GM10847 (cell line): ENCODE results near the gene DCAF6.

Source experiments
- POLR2A ChIP-seq: IDR thresholded peaks from 2 replicates; pipeline ENCODE4 v1.6.1; 2011; ENCODE audit not compliant: insufficient read length; ENCODE audit errors: extremely low read depth

DCAF6 gene

DNA sequence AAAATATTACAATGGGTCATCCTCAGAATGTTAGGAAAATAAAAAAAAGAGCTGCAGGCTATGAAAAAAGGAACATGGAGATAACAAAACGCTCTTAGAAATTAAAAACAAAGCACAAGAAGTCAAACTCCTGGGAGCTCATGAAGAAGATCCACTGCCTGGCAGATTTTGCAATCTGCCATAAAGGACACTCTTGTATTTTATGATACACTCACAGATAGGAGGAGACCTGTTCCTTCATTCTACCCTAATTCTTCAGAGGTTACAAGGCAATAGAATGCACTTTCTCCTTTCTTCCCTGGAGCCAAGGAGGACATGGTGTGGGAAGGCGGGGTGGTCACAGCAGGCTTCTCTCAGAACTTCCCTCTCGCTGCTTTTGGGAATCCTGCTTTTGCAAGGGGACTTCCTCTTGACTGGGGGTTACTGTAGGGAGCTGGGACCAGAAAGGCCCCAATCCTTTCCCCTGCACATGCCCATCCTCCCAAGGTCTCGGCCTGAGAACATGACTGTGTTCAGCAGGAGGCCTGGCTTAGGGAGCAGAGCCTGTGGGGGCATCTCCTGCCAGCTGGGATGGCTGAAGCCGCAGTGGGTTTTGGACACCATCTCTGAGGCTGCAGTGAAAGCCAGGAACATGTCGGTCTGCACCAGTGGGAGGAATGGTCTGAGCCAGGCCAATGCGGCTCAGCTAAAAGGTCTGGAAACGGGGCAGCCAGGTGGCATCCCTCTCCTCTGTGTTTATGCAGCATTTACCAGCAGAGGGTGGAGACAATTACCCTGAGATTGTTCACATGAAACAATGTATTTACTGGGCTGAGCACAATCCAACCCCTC is 155.5 kb downstream of the DCAF6 start:
- TF ChIP-seq POLR2A, result no peak

DNA sequence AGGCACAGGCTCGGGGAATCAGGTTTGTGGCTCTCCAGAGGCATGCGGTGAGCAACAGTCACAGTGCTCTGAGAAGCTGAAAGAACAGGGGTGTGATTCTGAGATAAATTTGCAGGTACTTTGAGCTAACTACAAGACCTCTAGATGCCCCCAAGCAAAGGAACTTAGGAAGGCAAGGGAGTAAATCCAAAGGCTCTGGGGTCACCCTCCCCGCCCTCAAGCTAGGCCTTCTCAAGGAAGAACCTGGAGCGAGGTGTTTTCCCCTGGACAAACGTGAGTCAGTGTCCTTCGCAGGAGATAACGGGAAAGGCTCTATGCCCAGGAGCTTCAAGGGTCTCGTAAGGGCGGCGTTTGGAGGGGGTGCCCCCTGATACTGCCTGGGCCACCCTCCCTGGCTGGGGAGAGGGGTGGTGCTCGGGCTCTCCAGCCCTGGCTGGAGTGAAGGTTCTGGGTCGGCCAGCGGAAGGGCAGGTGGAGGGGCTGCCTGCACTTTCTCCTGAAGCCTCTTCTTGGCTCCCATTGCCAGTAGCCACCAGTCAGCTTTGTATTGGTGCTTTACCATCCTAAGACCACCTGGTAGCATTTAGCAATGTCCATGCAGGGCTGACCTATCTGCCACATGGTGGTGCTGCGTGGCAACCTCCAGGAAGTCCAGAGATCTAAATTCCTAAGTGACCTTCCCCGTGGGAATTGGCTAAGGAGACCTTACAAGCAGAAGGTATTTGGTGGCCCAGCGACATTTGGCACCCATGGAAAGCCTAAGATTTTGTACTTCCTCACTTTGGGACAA is 156.3 kb downstream of the DCAF6 start:
- TF ChIP-seq POLR2A, result no peak

DNA sequence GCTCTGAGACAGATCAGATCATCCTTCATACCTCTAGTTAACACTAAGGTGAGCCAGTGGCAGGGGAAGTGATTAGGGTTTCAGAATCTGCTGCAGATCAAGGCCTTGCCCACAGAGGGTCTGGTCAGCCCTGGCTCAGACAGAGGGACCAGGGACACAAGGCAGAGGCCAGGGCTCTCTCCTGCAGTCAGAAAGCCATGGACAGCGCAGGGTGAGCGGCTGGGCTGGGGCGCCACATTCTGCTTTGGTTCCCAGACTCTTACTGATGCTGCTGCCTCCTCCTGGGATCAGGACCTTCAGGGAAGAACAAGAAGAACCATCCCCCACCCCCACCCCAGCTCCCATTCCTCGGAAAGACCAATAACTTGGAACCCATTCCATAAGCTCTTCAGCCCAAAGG is 157.1 kb downstream of the DCAF6 start:
- no peak for TF ChIP-seq POLR2A

- no peak for TF ChIP-seq POLR2A
These were observed 159.0 kb downstream of the DCAF6 start for GRCh38 chr1:168095476-168095875.

DNA sequence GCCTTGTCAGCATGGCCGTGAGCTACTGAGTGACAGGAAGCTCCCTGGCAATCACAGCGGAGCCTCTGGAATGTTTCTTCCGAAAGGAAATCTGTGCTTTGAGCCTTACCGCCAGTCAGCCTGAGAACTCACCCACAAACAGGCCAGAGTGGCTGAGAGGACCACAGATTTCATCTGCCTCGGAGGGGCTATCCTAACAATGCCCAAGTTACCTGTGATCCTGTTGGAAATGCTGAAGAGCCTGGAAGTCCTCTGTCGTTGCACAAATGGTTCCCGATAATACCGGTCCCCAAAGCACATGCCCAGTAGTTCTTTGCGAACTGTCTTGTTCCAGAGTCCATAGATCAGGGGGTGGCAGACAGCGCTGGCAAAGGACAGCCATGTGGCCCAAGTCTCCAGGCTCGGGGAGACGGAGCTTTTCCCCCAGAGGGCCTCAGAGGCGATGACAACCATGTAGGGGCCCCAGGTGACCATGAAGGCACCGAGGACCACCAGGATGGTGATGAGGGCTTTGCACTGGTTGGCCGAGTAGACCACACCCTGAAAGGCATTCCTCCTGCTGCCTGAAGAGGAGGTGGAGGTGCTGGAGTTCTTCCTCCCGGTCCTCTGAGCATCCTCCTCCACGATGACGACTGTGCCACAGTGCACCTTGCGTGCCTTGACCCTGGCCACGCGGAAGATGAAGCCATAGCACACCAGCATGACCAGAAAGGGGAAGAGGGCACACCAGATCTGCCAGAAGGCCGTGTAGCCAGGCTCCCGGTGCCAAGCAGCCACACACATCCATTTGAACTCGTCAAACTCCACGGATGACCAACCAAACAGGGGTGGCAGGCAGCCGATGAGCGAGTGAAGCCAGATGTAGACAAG is 160.0 kb downstream of the DCAF6 start:
- no peak for TF ChIP-seq POLR2A

DNA sequence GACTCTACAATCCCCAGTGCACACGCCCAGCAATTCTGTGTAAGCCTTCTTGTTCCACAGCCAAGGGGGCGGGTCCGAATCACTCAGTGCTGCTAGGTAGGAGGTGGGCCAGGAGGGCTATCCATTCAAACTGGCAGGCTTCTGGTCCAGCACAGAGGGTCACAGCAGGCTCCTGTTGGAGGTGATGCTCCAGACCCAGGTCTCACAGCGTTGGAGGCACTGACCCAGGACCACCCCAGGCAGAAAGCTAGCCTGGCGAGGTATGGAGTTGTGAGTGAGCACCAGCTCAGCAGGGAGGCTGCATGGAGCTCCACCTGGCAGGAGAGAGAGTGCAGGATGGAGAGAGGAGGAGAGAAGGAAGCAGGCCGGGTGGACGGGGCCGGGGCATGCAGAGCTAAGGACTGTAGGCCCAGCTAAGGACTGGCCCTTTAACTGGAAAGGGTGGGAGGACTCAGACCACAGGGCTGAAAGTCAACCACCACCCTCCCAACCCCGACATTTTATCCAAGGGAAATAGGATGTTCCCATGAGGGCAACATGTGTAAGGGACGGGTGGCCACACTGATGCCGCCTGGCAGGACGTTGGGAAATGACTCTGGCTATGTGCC is 161.5 kb downstream of the DCAF6 start:
- TF ChIP-seq POLR2A, result no peak

DNA sequence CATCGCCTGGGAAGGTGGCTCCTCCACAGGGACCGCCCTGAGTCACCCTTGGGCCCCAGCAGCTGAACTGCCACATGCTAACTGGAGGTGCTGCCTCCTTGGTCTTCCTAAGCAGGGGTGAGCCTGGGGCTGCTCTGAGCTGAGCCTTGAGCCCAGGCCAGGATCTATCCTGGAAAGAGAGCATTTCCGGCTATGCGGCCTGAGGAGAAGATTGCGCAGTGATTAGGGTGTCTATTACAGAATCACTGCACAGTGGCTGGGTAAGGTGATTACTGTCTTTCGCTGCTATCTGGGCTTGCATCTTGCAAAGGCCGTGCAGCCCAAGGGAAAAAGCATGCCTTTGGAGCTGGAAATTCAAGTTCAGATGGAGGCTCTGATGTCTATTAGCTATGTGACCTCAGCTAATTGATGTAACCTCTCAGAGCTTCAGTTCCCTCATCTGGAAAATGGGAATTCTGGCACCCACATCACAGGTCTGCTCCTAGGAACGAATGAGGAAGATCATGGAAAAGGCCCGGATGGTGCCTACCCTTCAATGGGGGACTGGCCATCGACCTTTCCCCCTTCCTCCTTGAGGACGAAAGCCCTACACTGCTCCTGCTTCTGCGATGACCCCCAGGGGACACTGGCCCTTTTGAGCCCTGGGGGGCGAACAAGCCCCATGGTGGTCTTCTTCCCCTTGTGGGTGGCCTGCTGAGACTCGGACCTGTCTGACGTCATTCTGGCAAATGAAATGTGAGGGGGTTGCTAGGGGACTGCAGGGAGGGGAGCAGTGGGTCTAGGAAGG is 162.2 kb downstream of the DCAF6 start:
- TF ChIP-seq POLR2A, result no peak

DNA sequence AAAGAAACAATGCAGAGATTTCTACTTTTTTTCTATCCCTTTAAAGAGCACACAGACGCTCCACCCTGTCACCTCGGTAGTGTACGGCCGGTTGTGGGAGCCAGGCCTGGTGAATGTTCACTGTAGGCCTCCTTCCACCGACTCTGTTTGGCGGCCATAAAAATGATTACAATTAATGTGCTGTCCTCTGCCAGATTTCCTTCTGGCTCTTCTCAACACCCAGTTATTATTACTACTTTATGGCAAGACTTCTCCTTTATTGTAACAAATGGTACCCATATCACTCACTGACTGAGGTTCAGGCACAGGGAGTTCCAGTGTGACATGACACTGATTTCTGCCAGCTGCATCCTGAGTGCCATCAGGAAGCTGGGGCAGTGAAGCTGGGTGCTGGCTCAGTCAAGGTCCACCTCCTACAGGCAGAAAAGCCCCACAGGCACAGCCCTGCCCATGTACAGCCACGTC is 162.9 kb downstream of the DCAF6 start:
- TF ChIP-seq POLR2A, result no peak

DNA sequence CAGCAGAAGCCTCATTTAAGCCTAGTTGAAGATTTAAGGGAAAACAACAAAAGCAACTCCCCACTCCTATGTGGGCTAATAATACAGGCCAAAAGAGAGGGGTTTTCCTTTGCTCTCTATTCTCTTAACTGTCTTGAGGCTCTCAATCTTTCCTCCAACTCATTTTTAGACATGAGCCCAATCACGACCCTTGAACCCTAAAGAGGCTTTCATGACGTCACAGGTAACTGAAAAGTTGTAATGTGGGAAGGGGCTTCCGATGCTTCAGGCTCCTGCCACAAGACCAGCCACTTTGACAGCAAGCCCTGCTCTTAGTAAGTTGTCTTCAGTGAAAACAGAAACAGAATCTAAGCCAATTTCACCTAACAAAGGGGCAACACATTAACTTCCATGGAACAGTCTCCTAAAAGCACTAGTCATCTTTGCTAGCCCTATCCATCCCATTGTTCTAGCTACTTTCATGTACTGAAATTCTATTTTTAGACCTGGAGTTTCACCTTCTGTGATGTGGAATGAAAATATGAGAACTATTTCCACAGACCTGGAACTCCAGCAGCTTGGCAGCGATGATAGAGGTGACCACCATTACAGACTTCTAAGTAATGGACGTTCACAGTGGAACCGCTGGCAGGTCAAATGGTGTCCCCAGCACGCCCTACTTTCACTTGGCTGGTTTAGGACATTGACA is 164.0 kb downstream of the DCAF6 start:
- TF ChIP-seq POLR2A, result no peak

DNA sequence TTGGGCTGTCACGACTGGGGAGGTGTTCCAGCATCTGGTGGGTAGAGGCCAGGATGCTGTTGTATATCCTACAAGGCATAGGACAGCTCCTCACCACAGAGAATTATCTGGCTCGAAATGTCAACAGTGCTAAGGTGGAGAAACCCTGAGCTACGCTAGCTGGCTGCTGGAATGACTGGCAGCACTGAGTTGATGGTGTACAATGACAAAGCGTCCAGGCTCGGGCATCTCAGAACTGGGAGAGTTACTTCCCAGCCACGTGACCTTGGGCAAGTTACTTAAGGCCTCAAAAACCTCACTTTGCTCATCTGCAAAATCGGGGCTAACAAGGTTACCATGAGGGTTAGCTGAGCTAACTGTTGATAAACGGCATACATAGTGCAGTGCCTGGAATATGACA is 164.9 kb downstream of the DCAF6 start:
- no peak for TF ChIP-seq POLR2A

DNA sequence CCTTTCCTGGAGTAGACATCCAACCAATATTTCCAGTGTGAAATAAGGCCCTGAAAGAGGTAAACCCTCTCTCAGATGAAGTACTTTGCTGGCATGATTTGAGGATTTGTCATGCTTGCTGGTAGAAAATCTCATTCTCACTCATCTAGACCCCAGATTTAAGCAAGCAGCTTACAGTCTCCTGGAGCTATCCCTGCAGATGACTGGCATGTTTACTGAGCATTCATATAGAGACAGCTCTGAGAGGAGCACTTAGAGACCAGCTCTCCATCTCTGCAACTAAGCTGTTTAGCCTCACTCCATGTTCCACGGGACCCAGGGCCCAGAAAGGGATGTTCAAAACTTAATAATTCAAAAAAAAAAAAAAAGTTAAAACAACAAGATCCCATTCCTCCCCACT is 166.0 kb downstream of the DCAF6 start:
- no peak for TF ChIP-seq POLR2A

GRCh38 chr1:168104535-168104934 is 168.1 kb downstream of the DCAF6 start:
- no peak for TF ChIP-seq POLR2A

DNA sequence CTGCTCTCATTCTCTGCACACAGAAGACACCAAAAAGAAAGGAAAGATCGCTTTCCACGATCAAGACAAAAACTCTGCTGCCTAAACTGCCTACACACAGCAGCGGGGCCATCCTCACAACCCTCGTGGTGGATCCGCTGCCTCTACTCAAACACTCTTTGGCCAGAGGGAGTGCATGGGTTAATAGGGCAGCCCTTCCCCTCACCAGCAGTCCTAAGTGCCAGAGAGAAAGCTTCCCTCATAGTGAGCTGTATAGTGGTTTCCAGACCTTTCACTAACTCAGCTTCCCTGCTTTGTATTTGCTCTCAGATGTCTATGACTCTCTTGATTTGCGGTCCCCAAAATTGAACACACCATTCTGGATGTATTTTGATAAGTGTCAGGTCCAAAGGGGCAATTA is 169.4 kb downstream of the DCAF6 start:
- TF ChIP-seq POLR2A, result no peak

DNA sequence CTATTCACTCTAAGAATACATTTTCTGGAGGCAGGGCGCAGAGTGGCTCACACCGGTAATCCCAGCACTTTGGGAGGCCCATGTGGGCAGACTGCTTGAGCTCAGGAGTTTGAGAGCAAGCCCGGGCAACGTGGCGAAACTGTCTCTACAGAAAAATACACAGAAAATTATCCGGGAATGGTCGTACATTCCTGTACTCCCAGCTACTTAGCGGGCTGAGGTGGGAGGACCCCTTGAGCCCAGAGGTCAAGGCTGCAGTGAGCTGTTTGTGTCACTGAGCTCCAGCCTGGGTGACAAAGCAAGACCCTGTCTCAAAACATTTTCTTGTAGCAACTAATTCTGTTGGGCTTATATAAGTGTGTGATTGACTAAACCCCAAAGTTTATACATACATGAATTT is 169.8 kb downstream of the DCAF6 start:
- TF ChIP-seq POLR2A, result no peak
